Measurements from ENCODE around the gene NDST1. TPM values are rescaled to one million over a fixed set of nuclear protein-coding genes. Genes with fewer than 3 reads are reported as not detected.

The NDST1 gene
- total and polyA plus RNA-seq, 2 experiments from 2014 or later: 39.1 to 129 TPM

GRCh38 chr5:150539206-150539605 lies 31.3 kb downstream of the NDST1 start:
- H3F3A ChIP-seq (ENCODE audit: insufficient read depth): peaks cover 57% of the 10 kb centered on the region
- no peak overlapping the region for H3K4me2 ChIP-seq (ENCODE audit: unreplicated experiment)
- WGBS, 2 experiments (ENCODE audit: low coverage in 1 of 2, low lambda C conversion rate in 2 of 2, missing lambda C conversion rate in 2 of 2): 84 to 86% methylated on average over 9 of the region's 9 CpGs
- H4K20me1 ChIP-seq (ENCODE audit: insufficient read depth): 0 out of 2 replicates have a peak, but pooled peaks cover 2% of the 10 kb centered on the region
- no peaks in the 10 kb centered on the region for H3K27me3 ChIP-seq (replicated peaks; ENCODE audit: insufficient read depth)
- no peak overlapping the region for H3K9ac ChIP-seq
- no peak overlapping the region for H3K4me3 ChIP-seq
- peaks cover 78% of the 10 kb centered on the region for H3K79me2 ChIP-seq (ENCODE audit: insufficient read depth)
- H3K36me3 ChIP-seq (ENCODE audit: low read depth): peaks cover 72% of the 10 kb centered on the region
- H3K9me3 ChIP-seq (ENCODE audit: low read depth): no peaks in the 10 kb centered on the region
- H2AFZ ChIP-seq: no peak overlapping the region
- no peaks in the 10 kb centered on the region for H3K9me2 ChIP-seq (ENCODE audit: insufficient read depth)
- peaks cover 41% of the 10 kb centered on the region for H3K4me1 ChIP-seq (ENCODE audit: insufficient read depth)
- in situ Hi-C loops (cut with MboI): no loop called here
- DNase-seq: no peak
- H3K27ac ChIP-seq: peak overlapping the region; percentile 80
- TF ChIP-seq EZH2 (IDR thresholded peaks at IDR 0.05; ENCODE audit: insufficient read depth, poor library complexity, severe bottlenecking): no peak
- TF ChIP-seq EZH2phosphoT487 (IDR thresholded peaks at IDR 0.05; ENCODE audit: insufficient read depth, low read depth): no peak

- H3K27ac ChIP-seq: peak overlapping the region; percentile 81
- WGBS, 2 experiments (ENCODE audit: low coverage in 1 of 2, low lambda C conversion rate in 2 of 2, missing lambda C conversion rate in 2 of 2): 81 to 95% methylated on average over 11 to 12 of the region's 12 CpGs
- H3F3A ChIP-seq (ENCODE audit: insufficient read depth): peaks cover 57% of the 10 kb centered on the region
- H3K4me1 ChIP-seq (ENCODE audit: insufficient read depth): peaks cover 41% of the 10 kb centered on the region
- H3K36me3 ChIP-seq (ENCODE audit: low read depth): peaks cover 72% of the 10 kb centered on the region
- H3K79me2 ChIP-seq (ENCODE audit: insufficient read depth): peaks cover 75% of the 10 kb centered on the region
- peak overlapping the region; percentile 40 for H3K4me2 ChIP-seq (ENCODE audit: unreplicated experiment)
- no peak overlapping the region for H3K4me3 ChIP-seq
- H3K9me2 ChIP-seq (ENCODE audit: insufficient read depth): no peaks in the 10 kb centered on the region
- no peaks in the 10 kb centered on the region for H3K9me3 ChIP-seq (ENCODE audit: low read depth)
- 0 out of 2 replicates have a peak, but pooled peaks cover 2% of the 10 kb centered on the region for H4K20me1 ChIP-seq (ENCODE audit: insufficient read depth)
- no peak for DNase-seq
- no peak for TF ChIP-seq EZH2 (IDR thresholded peaks at IDR 0.05; ENCODE audit: insufficient read depth, poor library complexity, severe bottlenecking)
- TF ChIP-seq EZH2phosphoT487 (IDR thresholded peaks at IDR 0.05; ENCODE audit: insufficient read depth, low read depth): no peak
- H2AFZ ChIP-seq: no peak overlapping the region
- in situ Hi-C loops (cut with MboI): loop anchor here (5.0 kb wide), 1 partner anchor 83 kb away; no protein-coding TSS in a partner anchor
- no peak overlapping the region for H3K9ac ChIP-seq
- no peaks in the 10 kb centered on the region for H3K27me3 ChIP-seq (replicated peaks; ENCODE audit: insufficient read depth)
These were observed 32.1 kb downstream of the NDST1 start for GRCh38 chr5:150540042-150540441.

GRCh38 chr5:150540615-150541396 lies 32.9 kb downstream of the NDST1 start:
- H3K79me2 ChIP-seq (ENCODE audit: insufficient read depth): peaks cover 75% of the 10 kb centered on the region
- peak overlapping the region; percentile 50 for H3K9ac ChIP-seq
- H3K9me3 ChIP-seq (ENCODE audit: low read depth): no peaks in the 10 kb centered on the region
- peaks cover 44% of the 10 kb centered on the region for H3K4me1 ChIP-seq (ENCODE audit: insufficient read depth)
- no peak overlapping the region for H3K4me3 ChIP-seq
- H3K36me3 ChIP-seq (ENCODE audit: low read depth): peaks cover 72% of the 10 kb centered on the region
- H3K27me3 ChIP-seq (replicated peaks; ENCODE audit: insufficient read depth): no peaks in the 10 kb centered on the region
- H3K4me2 ChIP-seq (ENCODE audit: unreplicated experiment): peak overlapping the region; percentile 40
- 70 to 71% methylated on average over 15 of the region's 15 CpGs for WGBS, 2 experiments (ENCODE audit: low coverage in 1 of 2, low lambda C conversion rate in 2 of 2, missing lambda C conversion rate in 2 of 2)
- TF ChIP-seq EZH2phosphoT487 (IDR thresholded peaks at IDR 0.05; ENCODE audit: insufficient read depth, low read depth): no peak
- no peak for TF ChIP-seq EZH2 (IDR thresholded peaks at IDR 0.05; ENCODE audit: insufficient read depth, poor library complexity, severe bottlenecking)
- peak; percentile 97 for DNase-seq
- in situ Hi-C loops (cut with MboI): loop anchor here (5.0 kb wide), 1 partner anchor 84 kb away; no protein-coding TSS in a partner anchor
- no peaks in the 10 kb centered on the region for H3K9me2 ChIP-seq (ENCODE audit: insufficient read depth)
- peaks cover 58% of the 10 kb centered on the region for H3F3A ChIP-seq (ENCODE audit: insufficient read depth)
- H2AFZ ChIP-seq: no peak overlapping the region
- H4K20me1 ChIP-seq (ENCODE audit: insufficient read depth): 0 out of 2 replicates have a peak, but pooled peaks cover 2% of the 10 kb centered on the region
- peak overlapping the region; percentile 81 for H3K27ac ChIP-seq

GRCh38 chr5:150541397-150541675 lies 33.4 kb downstream of the NDST1 start:
- H3K9me2 ChIP-seq (ENCODE audit: insufficient read depth): no peaks in the 10 kb centered on the region
- no peaks in the 10 kb centered on the region for H3K9me3 ChIP-seq (ENCODE audit: low read depth)
- no peak overlapping the region for H2AFZ ChIP-seq
- peaks cover 70% of the 10 kb centered on the region for H3K79me2 ChIP-seq (ENCODE audit: insufficient read depth)
- WGBS, 2 experiments (ENCODE audit: low coverage in 1 of 2, low lambda C conversion rate in 2 of 2, missing lambda C conversion rate in 2 of 2): 90% methylated on average over 6 of the region's 6 CpGs
- TF ChIP-seq EZH2 (IDR thresholded peaks at IDR 0.05; ENCODE audit: insufficient read depth, poor library complexity, severe bottlenecking) (no peak), EZH2phosphoT487 (IDR thresholded peaks at IDR 0.05; ENCODE audit: insufficient read depth, low read depth) (no peak)
- peak overlapping the region; percentile 46; the same call in 1 of the 2 replicates for H3K9ac ChIP-seq
- peak overlapping the region; percentile 81 for H3K27ac ChIP-seq
- no peaks in the 10 kb centered on the region for H3K27me3 ChIP-seq (replicated peaks; ENCODE audit: insufficient read depth)
- in situ Hi-C loops (cut with MboI): loop anchor here (5.0 kb wide), 1 partner anchor 84 kb away; no protein-coding TSS in a partner anchor
- no peak for DNase-seq
- peaks cover 68% of the 10 kb centered on the region for H3K36me3 ChIP-seq (ENCODE audit: low read depth)
- no peak overlapping the region for H3K4me2 ChIP-seq (ENCODE audit: unreplicated experiment)
- 0 out of 2 replicates have a peak, but pooled peaks cover 2% of the 10 kb centered on the region for H4K20me1 ChIP-seq (ENCODE audit: insufficient read depth)
- peaks cover 48% of the 10 kb centered on the region for H3K4me1 ChIP-seq (ENCODE audit: insufficient read depth)
- H3F3A ChIP-seq (ENCODE audit: insufficient read depth): peaks cover 55% of the 10 kb centered on the region
- no peak overlapping the region for H3K4me3 ChIP-seq

Measured in GM23248 (cell line).